Ecto neural progenitor cell (in vitro differentiated cells): Measurements from ENCODE around the gene IGFL4.
A peak's percentile ranks its signal among the peaks of the same experiment; 100 is the strongest.

Experiments used
- DNase-seq: peaks from one replicate; pipeline ENCODE4 v3.0.0-alpha.2; 2018; ENCODE audit warnings: low spot score

Gene IGFL4

GRCh38 chr19:46040952-46041500 lies at the start of gene IGFL4:
Gene IGFL4 (minus strand): TSS chr19:46041002. CDS start chr19:46040962, 40 bp downstream.
- DNase-seq = no peak

- DNase-seq = no peak
Observed at GRCh38 chr19:46090444-46090843, 49.6 kb upstream of the IGFL4 start.

- DNase-seq = no peak
Observed at GRCh38 chr19:46089432-46089831, 48.6 kb upstream of the IGFL4 start.

GRCh38 chr19:46088101-46088500 lies 47.3 kb upstream of the IGFL4 start:
- no peak for DNase-seq

- no peak for DNase-seq
Observed at GRCh38 chr19:46085888-46086287, 45.1 kb upstream of the IGFL4 start.

- DNase-seq = no peak
Observed at GRCh38 chr19:46082728-46083050, 41.9 kb upstream of the IGFL4 start.

GRCh38 chr19:46081928-46082727 lies 41.3 kb upstream of the IGFL4 start:
- DNase-seq = no peak

GRCh38 chr19:46080561-46080960 lies 39.8 kb upstream of the IGFL4 start:
- DNase-seq = no peak

GRCh38 chr19:46079576-46079975 lies 38.8 kb upstream of the IGFL4 start:
- no peak for DNase-seq

- peak; percentile 60 for DNase-seq
Observed at GRCh38 chr19:46078573-46079332, 38.0 kb upstream of the IGFL4 start.

- DNase-seq = no peak
Observed at GRCh38 chr19:46077815-46078167, 37.0 kb upstream of the IGFL4 start.

- peak; percentile 87 for DNase-seq
Observed at GRCh38 chr19:46076951-46077814, 36.4 kb upstream of the IGFL4 start.

GRCh38 chr19:46076031-46076880 lies 35.5 kb upstream of the IGFL4 start:
- DNase-seq = no peak

GRCh38 chr19:46073268-46073922 lies 32.6 kb upstream of the IGFL4 start:
- DNase-seq = no peak

GRCh38 chr19:46069806-46070341 lies 29.1 kb upstream of the IGFL4 start:
- no peak for DNase-seq

- no peak for DNase-seq
Observed at GRCh38 chr19:46068345-46069258, 27.8 kb upstream of the IGFL4 start.

- no peak for DNase-seq
Observed at GRCh38 chr19:46067691-46068090, 26.9 kb upstream of the IGFL4 start.

GRCh38 chr19:46066471-46066870 lies 25.7 kb upstream of the IGFL4 start:
- DNase-seq = no peak

- no peak for DNase-seq
Observed at GRCh38 chr19:46065486-46066071, 24.8 kb upstream of the IGFL4 start.
